Measurements from ENCODE around the gene EIF4H.

EIF4H gene

GRCh38 chr7:74173866-74174605, at the start of gene EIF4H:
Gene EIF4H, plus strand, starts transcription at chr7:74174356. Its CDS starts 28 bp downstream, at chr7:74174384.
- DNase-seq: peak; percentile 94
- Histone ChIP-seq H3K9me3 (ENCODE audit: severe bottlenecking) (no peaks in the 10 kb centered on the region), H3K27ac (peak within 1 kb of the TSS; percentile 97), H3K4me3 (ENCODE audit: low read depth, low read length) (peak within 1 kb of the TSS; percentile 93), H3K36me3 (peaks cover 43% of the 10 kb centered on the region), H3K27me3 (ENCODE audit: insufficient read depth, low read depth, severe bottlenecking) (no peaks in the 10 kb centered on the region)
- TF ChIP-seq CTCF (IDR thresholded peaks at IDR 0.05; ENCODE audit: low read depth, low read length): no peak

DNA sequence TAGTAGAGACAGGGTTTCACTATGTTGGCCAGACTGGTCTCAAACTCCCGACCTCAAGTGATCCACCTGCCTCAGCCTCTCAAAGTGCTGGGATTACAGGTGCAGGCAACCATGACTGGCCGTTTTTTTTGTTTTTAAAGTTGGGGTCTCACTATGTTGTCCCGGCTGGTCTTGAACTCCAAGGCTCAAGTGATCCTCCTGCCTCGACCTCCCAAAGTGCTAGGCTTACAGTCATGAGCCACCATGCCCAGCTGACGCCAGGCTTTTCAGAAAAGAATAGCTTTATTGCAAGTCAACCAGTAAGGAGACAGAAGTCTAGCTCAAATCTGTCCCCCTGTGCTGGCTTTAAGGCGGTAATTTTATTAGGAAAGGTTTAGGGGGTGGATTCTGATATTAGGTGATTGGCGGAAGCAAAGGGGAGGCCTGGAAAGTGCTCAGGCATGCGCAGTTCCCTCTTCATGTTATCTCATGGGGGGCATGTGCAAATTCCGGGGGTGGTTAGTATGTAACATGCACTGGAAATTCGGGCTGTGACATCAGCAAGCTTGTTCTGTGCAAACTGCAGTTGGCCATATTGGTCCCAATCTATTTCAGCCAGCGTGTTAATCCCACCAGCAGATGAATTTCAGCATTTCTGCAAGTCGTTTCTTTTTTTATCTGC, 47.8 kb upstream of the EIF4H start:
- no peak for DNase-seq
- Histone ChIP-seq H3K36me3 (peaks cover 9% of the 10 kb centered on the region), H3K9me3 (ENCODE audit: severe bottlenecking) (no peaks in the 10 kb centered on the region), H3K27me3 (ENCODE audit: insufficient read depth, low read depth, severe bottlenecking) (no peaks in the 10 kb centered on the region), H3K27ac (no peak overlapping the region), H3K4me3 (ENCODE audit: low read depth, low read length) (no peak overlapping the region)
- TF ChIP-seq CTCF (IDR thresholded peaks at IDR 0.05; ENCODE audit: low read depth, low read length): no peak

- Histone ChIP-seq H3K27ac (no peak overlapping the region), H3K27me3 (ENCODE audit: insufficient read depth, low read depth, severe bottlenecking) (no peaks in the 10 kb centered on the region), H3K4me3 (ENCODE audit: low read depth, low read length) (no peak overlapping the region), H3K9me3 (ENCODE audit: severe bottlenecking) (no peaks in the 10 kb centered on the region), H3K36me3 (no peaks in the 10 kb centered on the region)
- no peak for TF ChIP-seq CTCF (IDR thresholded peaks at IDR 0.05; ENCODE audit: low read depth, low read length)
- DNase-seq: no peak
Observed at GRCh38 chr7:74129887-74130286, 44.3 kb upstream of the EIF4H start.

- H3K4me3 ChIP-seq (ENCODE audit: low read depth, low read length): no peak overlapping the region
- no peaks in the 10 kb centered on the region for H3K27me3 ChIP-seq (ENCODE audit: insufficient read depth, low read depth, severe bottlenecking)
- TF ChIP-seq CTCF (IDR thresholded peaks at IDR 0.05; ENCODE audit: low read depth, low read length): no peak
- no peak overlapping the region for H3K27ac ChIP-seq
- H3K36me3 ChIP-seq: no peaks in the 10 kb centered on the region
- H3K9me3 ChIP-seq (ENCODE audit: severe bottlenecking): no peaks in the 10 kb centered on the region
- DNase-seq: no peak
Observed at GRCh38 chr7:74130518-74130917, 43.6 kb upstream of the EIF4H start.

- DNase-seq: no peak
- Histone ChIP-seq H3K4me3 (ENCODE audit: low read depth, low read length) (no peak overlapping the region), H3K36me3 (no peaks in the 10 kb centered on the region), H3K27ac (no peak overlapping the region), H3K9me3 (ENCODE audit: severe bottlenecking) (no peaks in the 10 kb centered on the region), H3K27me3 (ENCODE audit: insufficient read depth, low read depth, severe bottlenecking) (no peaks in the 10 kb centered on the region)
- no peak for TF ChIP-seq CTCF (IDR thresholded peaks at IDR 0.05; ENCODE audit: low read depth, low read length)
Observed at GRCh38 chr7:74134117-74134620, 40.0 kb upstream of the EIF4H start.
